CD4-positive, alpha-beta T cell treated with Interleukin-10 for 1 hour (primary cell): ENCODE data around the gene QSOX2.

Experiments
- DNase-seq: peaks from one replicate; pipeline ENCODE4 v3.0.0-alpha.2; 2020

QSOX2 gene

GRCh38 chr9:136235709-136236455 lies 9.7 kb downstream of the QSOX2 start:
- no peak for DNase-seq

GRCh38 chr9:136235171-136235570 lies 10.4 kb downstream of the QSOX2 start:
- DNase-seq: no peak

DNA sequence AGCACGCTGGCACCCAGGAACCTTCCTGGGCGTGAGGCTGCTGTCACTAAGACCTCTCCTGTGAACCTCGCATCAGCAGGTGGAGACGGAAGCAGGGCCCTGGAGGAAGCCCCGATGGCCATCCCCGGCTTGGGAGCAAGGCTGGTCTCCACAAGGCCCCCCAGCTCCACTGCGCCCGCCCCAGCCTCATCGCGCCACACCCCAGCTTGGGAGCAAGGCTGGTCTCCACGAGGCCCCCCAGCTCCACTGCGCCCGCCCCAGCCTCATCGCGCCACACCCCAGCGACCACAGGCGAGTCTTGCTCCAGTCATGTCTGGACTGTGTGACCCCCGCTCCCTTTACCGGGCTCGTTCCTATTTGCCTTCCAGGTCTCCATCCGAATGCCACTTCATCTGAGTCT lies 11.0 kb downstream of the QSOX2 start:
- no peak for DNase-seq

DNA sequence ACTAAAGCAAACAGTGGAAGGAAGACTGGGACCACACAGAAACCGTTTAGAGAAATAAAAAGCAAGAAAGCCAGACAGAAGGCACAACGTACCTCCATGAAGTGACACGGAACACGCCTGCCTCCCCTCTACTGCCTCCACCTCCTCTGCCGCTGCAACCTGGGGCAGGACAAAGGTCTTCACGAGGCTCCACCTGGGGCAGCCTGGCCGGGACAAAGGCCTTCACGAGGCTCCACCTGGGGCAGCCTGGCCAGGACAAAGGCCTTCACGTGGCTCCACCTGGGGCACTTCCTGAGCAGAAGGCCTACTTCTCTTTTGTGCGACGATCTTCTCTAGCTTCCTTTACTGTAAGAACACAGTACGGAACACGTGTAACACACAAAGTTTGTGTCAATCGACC lies 11.7 kb downstream of the QSOX2 start:
- DNase-seq: no peak

GRCh38 chr9:136233411-136233810 lies 12.2 kb downstream of the QSOX2 start:
- no peak for DNase-seq

DNA sequence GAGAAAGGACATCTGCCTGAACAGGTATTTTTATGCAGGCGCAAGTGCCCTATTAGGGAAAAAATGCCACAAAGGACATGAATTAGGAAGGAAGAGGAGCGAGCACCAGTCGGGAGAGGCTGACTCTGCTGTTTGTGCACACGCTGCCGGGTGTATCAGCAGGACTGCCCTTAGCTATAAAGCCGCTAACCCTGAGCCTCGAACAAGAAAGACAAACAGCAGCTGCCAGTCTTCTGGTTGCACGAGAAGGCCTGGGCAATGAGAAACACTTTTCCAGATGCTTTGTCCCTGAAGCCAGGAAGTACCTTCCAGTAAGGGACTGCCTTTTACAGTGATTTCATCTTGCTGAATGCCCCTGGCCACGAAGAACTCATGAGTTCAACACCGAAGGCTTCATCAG lies 12.6 kb downstream of the QSOX2 start:
- no peak for DNase-seq

GRCh38 chr9:136231478-136232297 lies 13.9 kb downstream of the QSOX2 start:
- peak; percentile 49 for DNase-seq

DNA sequence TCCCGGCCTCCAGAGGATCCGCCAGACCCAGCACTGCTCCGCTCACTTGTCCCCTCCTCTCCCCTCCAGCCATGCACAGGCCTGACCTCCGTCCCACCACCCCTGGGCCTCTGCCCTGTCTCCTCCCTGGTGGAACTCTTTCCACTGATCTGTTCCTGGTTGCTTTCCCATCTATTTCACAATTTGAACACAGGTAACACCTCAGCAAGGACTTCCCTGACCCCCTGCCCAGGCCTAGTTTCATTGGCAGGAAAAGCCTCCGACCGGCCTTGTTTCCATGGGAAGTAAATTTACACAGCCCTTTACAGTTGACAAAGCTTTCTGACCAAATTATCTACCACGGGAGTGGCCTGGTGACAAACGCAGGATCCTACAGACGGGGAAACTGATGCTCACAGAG lies 14.8 kb downstream of the QSOX2 start:
- no peak for DNase-seq

DNA sequence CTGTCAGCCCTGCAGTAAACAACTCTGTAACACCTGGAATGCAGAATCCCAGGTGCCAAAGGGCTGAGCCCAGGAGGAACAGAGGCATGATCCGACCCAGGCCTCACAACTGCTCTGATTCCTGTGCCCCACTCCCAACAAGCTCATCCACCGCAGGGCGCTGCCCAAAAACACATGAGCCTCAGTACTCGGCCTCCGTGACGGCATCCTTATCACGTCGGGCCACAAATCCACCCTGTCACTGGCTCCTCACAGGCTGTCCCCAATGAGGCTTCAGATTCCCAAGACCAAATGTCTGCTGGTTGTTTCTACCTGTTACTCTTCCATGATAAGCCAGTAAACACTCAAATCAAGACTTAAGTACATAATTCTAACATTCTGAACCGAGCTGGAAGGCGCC lies 15.2 kb downstream of the QSOX2 start:
- DNase-seq: no peak

DNA sequence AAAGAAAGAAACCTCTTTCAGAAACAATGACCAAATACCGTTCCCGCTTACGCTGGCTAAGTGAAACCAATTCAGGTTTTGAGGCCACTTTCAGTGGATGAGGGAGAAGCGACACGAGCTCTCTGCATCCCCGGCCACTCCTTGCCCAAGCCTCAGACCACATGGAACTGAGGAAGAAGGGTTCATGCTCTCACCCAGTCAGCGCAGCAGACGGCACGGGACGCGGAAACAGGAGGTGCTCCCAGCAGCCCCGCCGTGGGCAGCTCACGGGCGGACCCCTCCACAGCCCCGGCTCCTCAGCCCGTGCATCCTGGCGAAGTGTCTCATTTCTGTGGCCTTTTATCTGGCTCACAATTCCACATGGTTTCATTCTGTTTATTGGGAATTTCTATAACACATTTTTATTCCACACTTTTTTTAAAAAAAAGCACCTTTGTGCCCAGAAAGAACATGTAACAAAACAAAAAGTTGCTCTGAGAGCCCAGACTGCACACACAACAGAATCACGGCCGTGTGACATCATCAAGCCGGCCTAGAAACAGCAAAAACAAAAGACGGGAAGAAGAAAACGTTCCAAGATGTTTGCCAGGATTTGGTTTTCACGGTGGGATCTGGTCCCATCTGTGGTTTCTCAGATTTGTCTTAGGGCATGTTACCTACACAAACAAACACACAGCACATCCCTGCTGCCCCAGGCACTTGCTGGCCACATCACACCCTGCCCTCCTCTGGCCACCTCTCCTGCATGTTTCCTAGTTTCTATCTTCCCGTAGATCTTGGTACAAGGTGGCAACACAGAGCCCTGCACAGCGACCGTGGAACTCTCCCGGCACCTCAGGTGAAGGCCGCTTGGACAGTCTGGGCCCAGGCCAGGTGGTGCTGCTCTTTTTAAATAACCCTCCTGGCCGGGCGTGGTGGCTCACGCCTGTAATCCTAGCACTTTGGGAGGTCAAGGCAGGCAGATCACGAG lies 16.2 kb downstream of the QSOX2 start:
- DNase-seq: no peak

DNA sequence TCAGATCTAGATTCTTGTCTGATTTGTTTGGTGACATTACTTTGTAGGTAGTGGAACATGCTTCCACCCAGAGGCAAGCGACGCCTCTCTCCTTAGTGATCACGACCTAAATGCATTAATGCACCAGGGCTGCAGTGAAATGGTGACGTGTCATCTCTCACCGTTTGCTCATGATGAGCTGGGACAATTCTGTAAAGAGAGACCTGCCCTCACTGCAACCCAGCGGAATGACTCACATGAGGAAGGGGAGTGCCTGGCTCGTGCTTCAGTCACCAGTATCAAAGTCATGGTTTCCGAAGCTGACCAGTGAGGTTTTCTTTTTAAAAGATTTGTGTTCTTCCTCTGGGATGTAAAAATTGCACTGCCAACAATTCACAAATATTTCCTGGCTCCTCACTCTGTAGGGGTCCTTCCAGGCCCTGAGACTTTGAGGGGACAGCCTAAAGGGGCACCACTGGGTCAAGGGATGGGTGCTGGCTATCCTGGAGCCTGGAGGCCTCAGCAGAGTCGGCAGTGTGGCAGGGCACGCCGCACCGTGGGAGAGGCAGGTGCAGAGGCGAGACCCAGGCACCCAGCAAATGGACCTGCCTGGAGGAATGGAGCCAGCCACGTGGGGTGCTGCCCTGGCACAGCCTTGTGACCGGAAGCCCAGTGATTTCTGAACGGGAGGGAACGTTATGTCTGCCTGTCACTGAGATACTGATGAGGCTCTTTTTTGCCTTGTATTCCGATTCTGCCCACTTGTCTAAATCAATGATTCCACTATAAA lies 17.3 kb downstream of the QSOX2 start:
- no peak for DNase-seq

DNA sequence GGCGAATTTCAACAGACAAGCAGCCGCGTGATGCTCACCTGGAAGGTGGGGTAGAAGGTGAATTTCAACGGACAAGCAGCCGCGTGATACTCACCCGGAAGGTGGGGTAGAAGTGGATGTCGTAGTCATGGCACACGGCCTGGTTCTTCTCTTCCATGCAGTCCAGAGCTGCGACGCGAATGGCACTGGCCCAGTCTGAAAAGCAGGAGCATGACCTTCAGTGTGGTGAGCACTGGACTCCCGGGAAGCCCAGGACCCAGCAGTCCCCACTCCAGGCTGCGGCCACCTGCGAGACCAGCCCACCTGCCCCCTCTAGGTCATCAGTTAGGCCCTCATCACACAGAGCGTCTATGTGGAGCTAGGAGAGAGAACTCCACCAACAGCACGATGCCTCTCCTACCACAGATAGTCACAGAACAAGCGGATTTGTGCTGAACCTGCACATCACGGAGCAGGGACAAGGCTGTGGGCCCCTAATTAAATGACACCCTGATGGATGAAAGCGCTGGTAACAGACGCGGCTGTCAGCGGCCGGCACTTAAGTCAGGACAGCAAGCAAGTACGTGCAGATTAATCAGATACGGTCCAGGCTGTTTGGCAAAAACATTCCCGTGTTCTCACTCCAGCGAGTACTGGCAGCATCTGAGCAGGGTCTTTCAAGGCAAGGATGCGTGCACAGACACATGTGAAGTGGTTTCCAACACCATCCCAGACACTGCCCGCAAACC lies 18.8 kb downstream of the QSOX2 start:
- no peak for DNase-seq

DNA sequence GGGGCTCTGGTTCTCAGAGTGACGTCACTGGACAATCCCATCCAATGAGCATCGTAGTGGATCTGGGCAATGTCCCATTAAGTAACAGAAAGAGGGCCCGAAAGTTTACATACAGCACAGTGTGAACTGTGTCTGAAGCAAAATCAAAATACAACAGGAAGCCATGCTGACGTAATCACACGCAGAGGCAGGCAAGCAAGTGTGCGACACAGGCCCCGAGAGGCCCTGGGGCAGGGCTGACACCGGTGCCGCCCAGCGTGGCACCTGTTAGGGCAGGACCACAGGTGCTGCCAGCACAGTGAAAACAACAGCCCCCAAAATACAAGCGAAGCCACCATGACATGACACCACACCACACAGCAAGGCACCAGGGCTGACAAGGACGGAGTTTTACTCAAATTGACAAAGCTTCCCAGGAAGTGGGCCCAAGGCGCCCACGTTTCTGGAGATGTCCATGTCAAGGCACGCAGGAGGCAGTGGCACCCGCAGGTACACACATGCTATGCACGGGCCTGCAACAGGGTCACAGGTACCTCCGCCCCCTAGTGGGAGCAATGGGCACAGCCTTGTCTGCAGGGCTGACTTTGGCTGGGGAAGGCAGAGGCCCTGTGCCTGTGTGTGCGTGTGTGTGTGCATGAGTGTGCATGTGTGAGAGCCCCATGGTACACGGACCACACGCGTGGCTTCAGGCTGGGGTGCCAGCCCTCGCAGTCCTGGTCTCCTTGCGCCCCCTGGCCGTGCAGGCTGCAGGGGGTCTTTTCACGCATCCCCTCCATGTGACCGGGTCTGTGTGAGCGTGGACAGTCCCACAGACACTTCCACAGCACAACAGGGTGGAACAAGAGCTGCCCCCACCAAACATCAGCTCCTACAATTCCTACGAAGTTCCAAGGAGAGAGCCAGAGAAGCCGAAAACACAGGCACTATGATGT lies 19.6 kb downstream of the QSOX2 start:
- peak; percentile 74 for DNase-seq

DNA sequence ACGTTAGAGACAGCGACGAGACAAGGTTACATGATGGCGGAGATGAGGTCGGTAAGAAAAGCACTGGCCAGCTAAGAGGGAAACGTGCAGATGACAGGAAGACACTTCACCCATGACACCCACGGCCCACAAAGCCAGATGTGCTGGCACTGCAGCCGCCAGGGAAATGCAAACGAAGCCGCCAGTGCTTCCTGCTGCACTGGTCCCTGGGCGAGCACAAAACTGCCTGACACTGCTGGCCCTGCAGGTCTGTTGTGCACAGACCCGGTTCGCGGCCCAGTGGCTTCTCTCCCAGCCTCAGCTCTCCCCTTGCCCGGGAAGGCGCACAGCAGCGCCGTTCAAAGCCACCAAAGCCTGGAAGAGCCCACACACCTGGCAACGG lies 20.3 kb downstream of the QSOX2 start:
- DNase-seq: peak; percentile 40

GRCh38 chr9:136223871-136224640 lies 21.6 kb downstream of the QSOX2 start:
- DNase-seq: no peak

DNA sequence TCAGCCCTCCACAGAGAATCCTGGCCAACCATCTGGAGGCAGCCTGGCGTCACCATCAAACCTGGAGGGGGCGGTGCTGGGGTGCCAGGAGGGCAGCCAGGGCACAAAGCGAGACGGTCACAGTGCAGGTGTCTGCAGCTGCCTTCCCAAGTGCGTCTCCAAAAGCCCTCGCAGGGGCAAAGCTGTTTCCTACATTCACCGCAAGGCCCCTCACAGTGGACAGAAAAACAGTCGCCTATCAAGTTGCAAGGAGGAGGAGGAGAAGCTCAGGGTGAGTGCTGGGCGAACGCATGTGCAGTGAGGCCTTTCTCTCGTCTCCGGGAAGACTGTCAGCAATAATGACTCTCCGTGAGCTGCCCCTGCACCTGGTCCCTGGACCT lies 22.7 kb downstream of the QSOX2 start:
- DNase-seq: no peak

DNA sequence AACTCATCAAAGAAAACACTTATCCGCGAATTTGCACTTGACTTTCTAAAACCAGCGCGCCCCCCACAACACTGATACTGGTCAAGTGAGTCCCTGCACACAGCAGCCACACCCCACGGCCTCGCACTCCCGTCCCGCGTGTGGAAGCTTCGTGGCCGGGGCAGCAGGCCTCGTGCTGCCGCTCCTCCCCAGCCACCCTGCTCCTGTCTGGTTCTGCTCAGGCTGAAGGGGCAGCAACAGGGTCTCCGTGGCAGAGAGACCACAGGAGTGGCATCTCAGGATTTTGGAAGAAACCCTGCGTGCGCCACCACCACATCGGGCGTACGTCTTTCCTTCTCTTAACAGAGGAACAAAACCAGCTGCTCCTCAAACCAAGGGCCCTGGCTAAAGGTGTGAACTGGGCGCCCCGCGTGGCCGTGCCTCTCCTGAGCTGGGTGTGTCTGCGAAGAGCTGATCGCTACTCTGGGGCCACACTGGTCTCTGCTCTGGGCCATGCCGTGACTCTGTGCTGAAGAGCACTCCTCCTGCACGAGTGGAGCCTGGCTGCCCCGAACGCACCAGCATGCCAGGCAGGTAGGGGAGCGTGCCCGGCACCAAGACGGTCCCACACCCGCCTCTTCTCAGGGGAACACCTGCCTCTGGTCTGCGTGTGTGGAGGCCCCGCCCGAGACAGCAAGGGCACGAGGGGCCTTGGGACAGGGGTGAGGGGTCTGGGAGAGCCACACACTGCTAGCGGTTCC lies 23.3 kb downstream of the QSOX2 start:
- no peak for DNase-seq

DNA sequence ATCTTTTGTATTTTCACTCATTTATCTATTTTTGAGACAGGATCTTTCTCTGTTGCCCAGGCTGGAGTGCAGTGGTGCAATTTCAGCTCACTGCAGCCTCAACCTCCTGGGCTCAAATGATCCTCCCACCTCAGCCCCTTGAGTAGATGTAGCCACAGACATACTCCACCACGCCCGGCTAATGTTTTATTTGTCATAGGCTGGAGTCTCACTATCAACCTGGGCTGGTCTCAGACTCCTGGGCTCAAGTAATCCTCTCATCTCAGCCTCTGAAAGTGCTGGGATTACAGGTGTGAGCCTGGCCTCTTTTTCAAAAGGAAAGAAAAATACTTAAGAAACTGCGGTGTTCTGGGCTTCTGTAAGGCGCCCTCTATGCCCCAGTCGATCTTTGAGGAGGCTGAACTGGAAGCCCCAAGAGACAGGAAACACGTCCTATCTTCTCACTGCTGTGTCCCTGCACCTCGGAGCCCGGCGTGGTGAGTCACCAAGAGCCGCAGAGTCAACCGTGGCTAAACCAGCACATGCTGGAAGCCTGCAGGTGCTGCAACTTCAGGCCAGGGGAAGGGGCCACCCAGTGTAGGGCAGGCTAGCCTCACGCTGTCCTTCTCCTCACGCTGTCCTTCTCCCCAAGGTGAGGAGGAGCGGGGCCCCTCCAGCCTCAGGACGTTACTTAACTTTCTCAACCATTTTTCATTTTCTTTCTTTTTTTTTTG lies 25.4 kb downstream of the QSOX2 start:
- DNase-seq: peak; percentile 41
